ENCODE data around the gene JAK1.

GRCh38 chr1:64948216-64948615 is 18.1 kb downstream of the JAK1 start:
- TF ChIP-seq POLR2A (IDR thresholded peaks at IDR 0.05) (no peak), CTCF (IDR thresholded peaks at IDR 0.05) (no peak)
